ENCODE measurements around the gene SPINK1.

Gene SPINK1

DNA sequence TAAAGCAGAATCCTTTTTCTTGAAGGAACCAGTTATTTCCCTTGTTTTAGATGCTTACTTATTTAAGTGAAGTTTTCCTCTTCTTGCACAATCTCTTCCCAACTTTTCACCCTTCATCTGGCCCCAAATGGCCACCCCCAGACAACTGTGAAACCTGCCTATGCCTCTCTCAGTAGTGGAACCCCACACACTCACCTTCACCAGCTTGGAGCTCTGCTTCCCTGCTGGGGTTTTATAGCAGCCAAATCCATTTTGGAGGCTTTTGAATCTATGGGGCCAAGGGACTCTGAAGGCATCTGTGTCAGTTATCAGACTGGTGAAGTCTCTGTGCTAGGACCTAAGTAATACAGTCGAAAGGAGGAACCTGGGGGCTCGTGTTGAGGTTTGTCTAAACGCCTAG lies 22.9 kb upstream of the SPINK1 start:
- Histone ChIP-seq H3K9me3 (ENCODE audit: control insufficient read depth, insufficient read depth, low read length) (no peaks in the 10 kb centered on the region), H3K27ac (ENCODE audit: low read depth, low read length) (no peak overlapping the region), H3K27me3 (ENCODE audit: control insufficient read depth, insufficient read depth, low read length) (no peaks in the 10 kb centered on the region; the same call in 1 of the 2 replicates), H3K36me3 (ENCODE audit: control insufficient read depth, insufficient read depth, low read length) (no peaks in the 10 kb centered on the region), H3K9ac (ENCODE audit: low read depth, low read length) (no peak overlapping the region), H3K4me1 (ENCODE audit: control insufficient read depth, insufficient read depth, low read length) (peaks cover 11% of the 10 kb centered on the region; the same call in 1 of the 2 replicates), H3K4me3 (ENCODE audit: low read depth, low read length) (no peak overlapping the region)

DNA sequence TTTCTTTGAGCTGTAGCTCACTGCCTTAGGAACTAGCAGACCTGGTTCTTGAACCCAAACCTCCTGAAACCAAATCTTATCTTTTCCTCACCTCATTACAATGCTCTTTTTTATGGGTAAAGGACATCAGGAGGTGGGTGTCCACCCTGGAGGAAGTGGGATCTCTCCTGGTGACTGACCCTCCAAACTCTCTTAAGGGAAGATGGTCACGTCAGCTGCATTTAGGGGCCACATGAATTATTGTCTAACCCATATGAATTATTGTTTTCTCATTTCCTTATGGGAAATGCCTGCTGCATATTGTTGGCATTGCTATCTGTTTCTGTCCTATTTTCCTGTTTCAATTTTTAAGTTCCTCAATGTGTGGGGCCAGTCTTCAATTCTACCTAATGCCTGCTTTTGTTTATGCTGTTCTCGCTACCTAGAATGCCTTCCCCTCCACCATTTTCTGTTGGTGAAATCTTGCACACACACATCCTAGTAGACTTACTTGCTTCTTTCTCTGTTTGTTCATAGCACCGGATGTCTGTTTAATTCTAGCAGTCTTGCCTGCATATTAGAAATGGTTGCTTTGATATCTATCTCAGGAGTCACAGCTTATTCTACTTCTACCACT lies 22.0 kb upstream of the SPINK1 start:
- Histone ChIP-seq H3K4me1 (ENCODE audit: control insufficient read depth, insufficient read depth, low read length) (peaks cover 9% of the 10 kb centered on the region; the same call in 1 of the 2 replicates), H3K9ac (ENCODE audit: low read depth, low read length) (no peak overlapping the region), H3K9me3 (ENCODE audit: control insufficient read depth, insufficient read depth, low read length) (no peaks in the 10 kb centered on the region), H3K36me3 (ENCODE audit: control insufficient read depth, insufficient read depth, low read length) (no peaks in the 10 kb centered on the region), H3K27ac (ENCODE audit: low read depth, low read length) (no peak overlapping the region), H3K27me3 (ENCODE audit: control insufficient read depth, insufficient read depth, low read length) (no peaks in the 10 kb centered on the region; the same call in 1 of the 2 replicates), H3K4me3 (ENCODE audit: low read depth, low read length) (no peak overlapping the region)

DNA sequence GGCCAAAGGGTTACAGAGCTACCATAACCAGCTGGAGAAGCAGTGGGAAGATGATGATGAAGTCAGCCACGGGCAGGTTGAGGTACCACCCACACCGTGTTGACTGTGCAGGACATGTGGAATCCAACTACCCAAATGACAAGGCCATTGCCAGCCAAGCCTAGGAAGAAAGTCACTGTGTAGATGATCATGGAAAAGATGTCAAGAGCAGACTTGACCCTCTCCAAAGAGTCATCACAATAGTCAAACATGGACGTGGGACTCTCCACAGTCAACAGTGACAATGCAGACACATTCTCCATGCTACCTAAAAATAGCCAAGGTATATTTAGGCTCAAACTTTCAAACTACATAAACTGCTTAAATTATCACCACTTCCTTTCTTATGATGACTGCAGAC lies 20.9 kb upstream of the SPINK1 start:
- H3K27ac ChIP-seq (ENCODE audit: low read depth, low read length), result no peak overlapping the region
- no peak overlapping the region for H3K4me3 ChIP-seq (ENCODE audit: low read depth, low read length)
- no peaks in the 10 kb centered on the region for H3K4me1 ChIP-seq (ENCODE audit: control insufficient read depth, insufficient read depth, low read length)
- H3K9me3 ChIP-seq (ENCODE audit: control insufficient read depth, insufficient read depth, low read length), result no peaks in the 10 kb centered on the region
- H3K27me3 ChIP-seq (ENCODE audit: control insufficient read depth, insufficient read depth, low read length), result no peaks in the 10 kb centered on the region; the same call in 1 of the 2 replicates
- no peaks in the 10 kb centered on the region for H3K36me3 ChIP-seq (ENCODE audit: control insufficient read depth, insufficient read depth, low read length)
- H3K9ac ChIP-seq (ENCODE audit: low read depth, low read length), result no peak overlapping the region

DNA sequence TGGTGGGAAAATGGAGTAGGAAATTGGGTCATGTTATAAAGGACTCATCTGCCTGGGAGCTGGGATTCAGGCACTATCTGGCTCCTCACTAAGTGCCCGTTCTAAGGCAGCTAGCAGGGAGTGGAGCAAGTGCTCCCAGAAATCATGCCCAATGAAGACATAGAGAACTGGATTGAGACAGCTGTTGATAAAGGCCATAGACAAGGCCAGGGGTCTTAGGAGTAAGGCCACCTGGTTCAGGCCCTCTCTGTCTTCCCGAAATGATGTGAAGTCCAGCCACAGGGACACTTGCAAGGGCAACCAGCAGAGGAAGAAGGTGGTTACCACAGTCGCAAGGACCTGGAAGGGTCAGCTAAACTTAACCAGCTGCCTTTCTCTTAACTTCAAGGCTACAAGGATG lies 20.1 kb upstream of the SPINK1 start:
- Histone ChIP-seq H3K4me3 (ENCODE audit: low read depth, low read length) (no peak overlapping the region), H3K27me3 (ENCODE audit: control insufficient read depth, insufficient read depth, low read length) (no peaks in the 10 kb centered on the region; the same call in 1 of the 2 replicates), H3K9me3 (ENCODE audit: control insufficient read depth, insufficient read depth, low read length) (no peaks in the 10 kb centered on the region), H3K4me1 (ENCODE audit: control insufficient read depth, insufficient read depth, low read length) (no peaks in the 10 kb centered on the region), H3K27ac (ENCODE audit: low read depth, low read length) (no peak overlapping the region), H3K9ac (ENCODE audit: low read depth, low read length) (no peak overlapping the region), H3K36me3 (ENCODE audit: control insufficient read depth, insufficient read depth, low read length) (no peaks in the 10 kb centered on the region)

DNA sequence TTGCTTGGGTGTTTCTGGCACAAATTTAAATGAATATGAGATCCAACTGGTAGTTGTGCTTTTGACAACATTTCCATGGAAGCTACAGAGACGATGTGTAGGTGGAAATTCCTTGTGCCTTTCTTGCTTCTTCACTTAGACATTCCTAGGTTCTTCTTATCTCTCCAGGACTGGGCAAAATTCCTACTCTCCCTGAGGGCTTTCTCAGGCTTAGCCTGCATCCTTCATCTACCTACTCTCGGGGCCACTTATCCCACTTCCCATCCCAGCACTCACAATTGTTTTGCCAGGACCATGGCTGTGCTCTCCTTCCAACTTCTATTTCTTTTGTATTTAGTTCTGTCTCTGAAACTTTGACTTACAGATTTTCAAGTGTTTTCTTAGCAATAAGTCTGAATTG lies 17.8 kb upstream of the SPINK1 start:
- Histone ChIP-seq H3K27me3 (ENCODE audit: control insufficient read depth, insufficient read depth, low read length) (no peaks in the 10 kb centered on the region; the same call in 1 of the 2 replicates), H3K36me3 (ENCODE audit: control insufficient read depth, insufficient read depth, low read length) (no peaks in the 10 kb centered on the region), H3K9ac (ENCODE audit: low read depth, low read length) (no peak overlapping the region), H3K4me3 (ENCODE audit: low read depth, low read length) (no peak overlapping the region), H3K9me3 (ENCODE audit: control insufficient read depth, insufficient read depth, low read length) (no peaks in the 10 kb centered on the region), H3K27ac (ENCODE audit: low read depth, low read length) (no peak overlapping the region), H3K4me1 (ENCODE audit: control insufficient read depth, insufficient read depth, low read length) (no peaks in the 10 kb centered on the region)

DNA sequence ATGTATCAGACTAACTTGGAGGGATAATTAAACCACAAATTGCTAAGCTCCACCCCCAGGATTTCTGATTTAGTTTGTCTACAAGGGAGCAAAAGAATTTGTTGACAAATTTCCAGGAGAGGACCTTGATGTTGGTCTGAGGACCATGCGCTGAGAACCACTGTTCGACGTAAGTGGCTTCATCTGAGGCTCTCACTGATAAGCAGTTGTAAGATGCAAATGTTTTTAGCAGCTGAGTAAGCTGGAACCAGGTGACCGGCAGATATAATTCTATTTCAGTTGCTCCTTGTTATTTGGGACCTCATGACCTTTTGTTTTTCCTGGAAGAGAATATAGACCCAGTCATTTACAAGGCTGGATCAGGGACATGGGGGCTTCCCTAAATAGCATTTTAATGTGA lies 14.1 kb upstream of the SPINK1 start:
- Histone ChIP-seq H3K36me3 (ENCODE audit: control insufficient read depth, insufficient read depth, low read length) (no peaks in the 10 kb centered on the region), H3K4me1 (ENCODE audit: control insufficient read depth, insufficient read depth, low read length) (peaks cover 6% of the 10 kb centered on the region; the same call in 1 of the 2 replicates), H3K9me3 (ENCODE audit: control insufficient read depth, insufficient read depth, low read length) (no peaks in the 10 kb centered on the region), H3K27me3 (ENCODE audit: control insufficient read depth, insufficient read depth, low read length) (no peaks in the 10 kb centered on the region), H3K4me3 (ENCODE audit: low read depth, low read length) (no peak overlapping the region), H3K27ac (ENCODE audit: low read depth, low read length) (no peak overlapping the region), H3K9ac (ENCODE audit: low read depth, low read length) (no peak overlapping the region)

DNA sequence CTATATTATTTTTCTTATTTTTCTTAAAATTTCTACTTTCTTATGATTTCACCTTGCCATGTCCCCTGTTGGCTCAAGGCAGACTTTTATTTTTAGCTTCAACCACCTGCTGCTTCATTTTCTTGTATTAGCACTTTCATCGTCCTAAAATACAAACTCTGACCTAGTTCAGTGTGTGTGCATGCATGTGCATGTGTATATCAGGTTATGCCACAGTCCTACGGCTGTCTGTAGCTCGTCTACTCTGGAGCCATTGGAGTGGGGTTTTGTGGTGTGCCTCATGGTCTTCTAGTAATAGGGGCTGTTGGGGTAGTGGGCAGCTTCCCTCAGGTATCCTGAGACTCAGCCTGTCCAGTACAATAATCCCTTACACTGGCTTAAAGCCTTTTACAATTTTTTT lies 13.4 kb upstream of the SPINK1 start:
- Histone ChIP-seq H3K27me3 (ENCODE audit: control insufficient read depth, insufficient read depth, low read length) (no peaks in the 10 kb centered on the region), H3K27ac (ENCODE audit: low read depth, low read length) (no peak overlapping the region), H3K4me1 (ENCODE audit: control insufficient read depth, insufficient read depth, low read length) (peaks cover 6% of the 10 kb centered on the region; the same call in 1 of the 2 replicates), H3K36me3 (ENCODE audit: control insufficient read depth, insufficient read depth, low read length) (no peaks in the 10 kb centered on the region), H3K9me3 (ENCODE audit: control insufficient read depth, insufficient read depth, low read length) (no peaks in the 10 kb centered on the region), H3K4me3 (ENCODE audit: low read depth, low read length) (no peak overlapping the region), H3K9ac (ENCODE audit: low read depth, low read length) (no peak overlapping the region)

DNA sequence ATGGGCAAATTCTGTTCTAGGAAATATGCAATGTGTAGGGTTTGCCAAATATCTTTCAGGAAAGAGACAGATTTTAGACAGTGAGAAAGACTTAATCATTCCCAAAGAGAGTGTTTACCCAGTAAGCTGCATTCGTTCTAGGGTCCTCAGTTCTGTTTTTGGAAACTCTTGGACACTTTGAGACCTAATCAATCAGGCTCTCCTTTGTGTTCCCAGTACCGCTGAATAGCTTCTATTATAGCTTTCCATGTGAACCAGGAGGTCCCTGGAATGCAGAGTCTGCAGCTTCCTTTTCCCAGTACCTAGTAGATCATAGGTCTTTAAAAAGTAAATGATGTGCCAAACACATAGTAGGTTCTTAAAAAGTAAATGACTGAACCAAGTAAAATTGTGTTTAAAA lies 11.4 kb upstream of the SPINK1 start:
- Histone ChIP-seq H3K9me3 (ENCODE audit: control insufficient read depth, insufficient read depth, low read length) (no peaks in the 10 kb centered on the region), H3K27ac (ENCODE audit: low read depth, low read length) (no peak overlapping the region), H3K9ac (ENCODE audit: low read depth, low read length) (no peak overlapping the region), H3K27me3 (ENCODE audit: control insufficient read depth, insufficient read depth, low read length) (no peaks in the 10 kb centered on the region), H3K36me3 (ENCODE audit: control insufficient read depth, insufficient read depth, low read length) (no peaks in the 10 kb centered on the region), H3K4me3 (ENCODE audit: low read depth, low read length) (no peak overlapping the region), H3K4me1 (ENCODE audit: control insufficient read depth, insufficient read depth, low read length) (peaks cover 6% of the 10 kb centered on the region; the same call in 1 of the 2 replicates)

DNA sequence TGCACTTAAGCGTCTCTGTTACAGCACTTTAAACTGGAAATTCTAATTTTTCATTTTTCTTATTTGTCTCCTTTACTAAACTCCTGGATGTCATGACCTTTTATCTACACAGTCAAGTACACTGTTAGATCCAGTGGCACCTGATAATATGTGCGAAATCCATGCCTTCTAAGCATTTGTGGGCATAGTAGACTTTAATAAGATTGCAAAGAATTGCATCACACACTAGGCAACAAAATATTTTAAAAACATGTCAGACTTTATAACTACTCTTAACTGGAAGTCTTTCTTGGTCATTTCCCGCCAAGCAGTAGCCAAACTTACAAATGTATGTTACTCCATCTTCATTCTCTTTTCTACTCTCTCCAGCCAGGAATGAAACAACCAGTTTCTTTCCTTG lies 5.0 kb upstream of the SPINK1 start:
- Histone ChIP-seq H3K4me1 (ENCODE audit: control insufficient read depth, insufficient read depth, low read length) (no peaks in the 10 kb centered on the region; the same call in 1 of the 2 replicates), H3K9me3 (ENCODE audit: control insufficient read depth, insufficient read depth, low read length) (no peaks in the 10 kb centered on the region), H3K9ac (ENCODE audit: low read depth, low read length) (no peak overlapping the region), H3K27ac (ENCODE audit: low read depth, low read length) (no peak overlapping the region), H3K36me3 (ENCODE audit: control insufficient read depth, insufficient read depth, low read length) (no peaks in the 10 kb centered on the region), H3K27me3 (ENCODE audit: control insufficient read depth, insufficient read depth, low read length) (no peaks in the 10 kb centered on the region), H3K4me3 (ENCODE audit: low read depth, low read length) (no peak overlapping the region)

DNA sequence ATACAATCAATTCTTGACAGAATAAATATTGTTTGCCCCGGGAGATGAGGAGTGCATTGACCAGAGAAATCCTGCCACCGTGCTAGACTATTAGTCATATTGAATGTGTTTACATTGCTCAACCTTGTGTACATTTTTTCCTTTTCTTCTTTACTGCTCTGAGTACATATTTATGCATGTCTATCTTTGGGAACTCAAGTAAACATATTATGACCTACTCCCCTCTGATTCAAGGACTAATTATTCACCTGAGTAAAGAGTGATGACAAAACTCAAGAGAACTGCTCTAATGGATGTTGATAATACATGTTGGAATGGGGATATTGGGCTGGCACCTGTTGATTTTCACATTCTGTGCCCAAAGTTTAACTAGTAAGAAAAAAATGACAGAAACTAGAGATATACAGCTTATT lies 3.9 kb upstream of the SPINK1 start:
- no peaks in the 10 kb centered on the region for H3K9me3 ChIP-seq (ENCODE audit: control insufficient read depth, insufficient read depth, low read length)
- H3K9ac ChIP-seq (ENCODE audit: low read depth, low read length), result no peak overlapping the region
- no peaks in the 10 kb centered on the region for H3K36me3 ChIP-seq (ENCODE audit: control insufficient read depth, insufficient read depth, low read length)
- no peaks in the 10 kb centered on the region for H3K27me3 ChIP-seq (ENCODE audit: control insufficient read depth, insufficient read depth, low read length)
- H3K4me3 ChIP-seq (ENCODE audit: low read depth, low read length), result no peak overlapping the region
- no peak overlapping the region for H3K27ac ChIP-seq (ENCODE audit: low read depth, low read length)
- H3K4me1 ChIP-seq (ENCODE audit: control insufficient read depth, insufficient read depth, low read length), result no peaks in the 10 kb centered on the region; the same call in none of the 2 replicates

DNA sequence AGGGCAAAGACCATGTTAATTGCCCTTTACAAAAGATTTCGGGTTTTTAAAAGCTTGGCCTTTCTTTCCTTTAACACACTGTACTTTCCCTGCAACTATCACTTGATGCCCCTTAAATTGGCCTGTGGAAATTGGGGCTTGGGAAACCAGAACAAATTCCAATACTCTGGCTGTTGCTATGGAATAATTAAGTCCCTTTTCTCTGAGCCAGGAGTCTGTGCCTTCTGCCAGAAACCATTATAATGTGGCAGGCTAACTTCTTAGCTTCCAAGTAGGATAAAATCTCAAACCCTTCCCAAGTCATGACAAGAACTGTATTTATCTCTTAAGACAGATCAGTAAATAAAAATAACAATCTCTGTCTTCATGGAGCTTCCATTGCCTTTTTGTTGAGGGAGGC lies 1.1 kb upstream of the SPINK1 start:
- Histone ChIP-seq H3K27me3 (ENCODE audit: control insufficient read depth, insufficient read depth, low read length) (no peaks in the 10 kb centered on the region), H3K9me3 (ENCODE audit: control insufficient read depth, insufficient read depth, low read length) (no peaks in the 10 kb centered on the region), H3K4me3 (ENCODE audit: low read depth, low read length) (no peak overlapping the region), H3K4me1 (ENCODE audit: control insufficient read depth, insufficient read depth, low read length) (no peaks in the 10 kb centered on the region; the same call in none of the 2 replicates), H3K36me3 (ENCODE audit: control insufficient read depth, insufficient read depth, low read length) (no peaks in the 10 kb centered on the region), H3K27ac (ENCODE audit: low read depth, low read length) (no peak overlapping the region), H3K9ac (ENCODE audit: low read depth, low read length) (no peak overlapping the region)

Data from HUES48 (cell line).